NB4 (cell line): ENCODE data around the gene HYDIN.

ENCODE experiments used
- DNase-seq: peaks from one replicate; pipeline ENCODE4 v3.0.0; 2010; ENCODE audit warnings: low read depth
- H3K4me3 ChIP-seq: one replicate; pipeline ENCODE4 v1.5.1; 2011; ENCODE audit warnings: mild to moderate bottlenecking, low read depth, low read length, moderate library complexity
- MYC ChIP-seq: IDR thresholded peaks from 2 replicates; pipeline ENCODE4 v1.6.1; 2011; ENCODE audit warnings: low read depth, low read length
- POLR2A ChIP-seq: IDR thresholded peaks from 2 replicates; pipeline ENCODE4 v1.6.1; 2011; ENCODE audit warnings: mild to moderate bottlenecking; ENCODE audit not compliant: insufficient read length; ENCODE audit errors: extremely low read depth
- TF ChIP-seq, protein P1 (sequence below): IDR thresholded peaks from one replicate; pipeline ENCODE4 v1.5.1; 2012; ENCODE audit warnings: low read depth, low read length
- TF ChIP-seq, protein P2 (sequence below): IDR thresholded peaks from 2 replicates; pipeline ENCODE4 v1.6.1; 2011; ENCODE audit warnings: low read depth, low read length

HYDIN gene

DNA sequence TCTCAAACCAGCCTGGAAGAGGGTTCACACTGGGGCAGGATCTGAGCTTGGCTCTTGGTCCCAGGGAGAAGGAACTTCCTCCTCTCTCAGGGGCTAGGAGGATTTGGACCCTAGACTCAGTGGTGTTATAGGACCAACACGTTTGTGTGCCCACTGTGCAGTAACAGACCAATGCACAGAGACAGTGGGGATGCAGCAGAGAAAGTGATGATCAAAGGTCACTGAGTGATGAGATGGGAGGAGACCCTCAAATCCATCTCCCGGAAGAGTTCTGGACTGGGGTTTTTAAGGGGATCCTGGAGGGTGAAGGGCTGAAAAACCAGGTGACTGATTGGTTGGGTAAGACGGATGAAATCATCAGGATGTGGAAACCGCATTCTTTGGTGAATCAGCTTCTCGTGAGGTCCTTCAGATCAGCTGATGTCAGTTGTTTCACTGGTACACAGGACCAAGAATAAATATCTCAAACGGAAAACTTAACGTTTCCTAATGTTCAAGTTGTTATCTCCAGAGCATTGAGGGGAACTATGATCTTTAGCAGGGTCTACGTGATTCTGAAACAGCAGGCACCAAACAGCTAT lies 426.3 kb downstream of the HYDIN start:
- DNase-seq = peak; percentile 82
- H3K4me3 ChIP-seq = no peak overlapping the region
- TF ChIP-seq MYC = no peak
- no peak for TF ChIP-seq POLR2A
- TF ChIP-seq, protein P1, sequence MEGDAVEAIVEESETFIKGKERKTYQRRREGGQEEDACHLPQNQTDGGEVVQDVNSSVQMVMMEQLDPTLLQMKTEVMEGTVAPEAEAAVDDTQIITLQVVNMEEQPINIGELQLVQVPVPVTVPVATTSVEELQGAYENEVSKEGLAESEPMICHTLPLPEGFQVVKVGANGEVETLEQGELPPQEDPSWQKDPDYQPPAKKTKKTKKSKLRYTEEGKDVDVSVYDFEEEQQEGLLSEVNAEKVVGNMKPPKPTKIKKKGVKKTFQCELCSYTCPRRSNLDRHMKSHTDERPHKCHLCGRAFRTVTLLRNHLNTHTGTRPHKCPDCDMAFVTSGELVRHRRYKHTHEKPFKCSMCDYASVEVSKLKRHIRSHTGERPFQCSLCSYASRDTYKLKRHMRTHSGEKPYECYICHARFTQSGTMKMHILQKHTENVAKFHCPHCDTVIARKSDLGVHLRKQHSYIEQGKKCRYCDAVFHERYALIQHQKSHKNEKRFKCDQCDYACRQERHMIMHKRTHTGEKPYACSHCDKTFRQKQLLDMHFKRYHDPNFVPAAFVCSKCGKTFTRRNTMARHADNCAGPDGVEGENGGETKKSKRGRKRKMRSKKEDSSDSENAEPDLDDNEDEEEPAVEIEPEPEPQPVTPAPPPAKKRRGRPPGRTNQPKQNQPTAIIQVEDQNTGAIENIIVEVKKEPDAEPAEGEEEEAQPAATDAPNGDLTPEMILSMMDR = no peak
- TF ChIP-seq, protein P2, sequence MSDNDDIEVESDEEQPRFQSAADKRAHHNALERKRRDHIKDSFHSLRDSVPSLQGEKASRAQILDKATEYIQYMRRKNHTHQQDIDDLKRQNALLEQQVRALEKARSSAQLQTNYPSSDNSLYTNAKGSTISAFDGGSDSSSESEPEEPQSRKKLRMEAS = no peak

DNA sequence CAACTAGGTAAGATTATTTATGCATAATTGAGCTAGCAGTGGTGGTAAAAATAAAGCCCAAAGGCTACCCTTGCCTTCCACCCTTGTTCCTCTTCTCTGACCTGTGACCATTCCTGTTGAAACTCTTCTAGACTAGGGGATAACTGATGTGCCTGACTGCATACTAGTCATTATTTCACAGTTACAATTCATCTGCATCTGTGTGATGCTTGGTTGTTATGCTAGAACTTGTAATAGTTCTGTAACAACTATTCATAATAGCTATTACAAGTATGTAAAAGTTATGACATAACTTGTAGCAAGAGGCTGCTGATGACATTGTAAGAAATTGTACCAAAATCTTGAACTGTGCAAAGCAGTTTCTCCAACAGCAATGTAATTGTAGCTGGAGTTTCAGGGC lies 427.2 kb downstream of the HYDIN start:
- TF ChIP-seq, protein P2 = no peak
- TF ChIP-seq POLR2A = no peak
- TF ChIP-seq MYC = no peak
- TF ChIP-seq, protein P1 = no peak
- DNase-seq = no peak
- H3K4me3 ChIP-seq = no peak overlapping the region

DNA sequence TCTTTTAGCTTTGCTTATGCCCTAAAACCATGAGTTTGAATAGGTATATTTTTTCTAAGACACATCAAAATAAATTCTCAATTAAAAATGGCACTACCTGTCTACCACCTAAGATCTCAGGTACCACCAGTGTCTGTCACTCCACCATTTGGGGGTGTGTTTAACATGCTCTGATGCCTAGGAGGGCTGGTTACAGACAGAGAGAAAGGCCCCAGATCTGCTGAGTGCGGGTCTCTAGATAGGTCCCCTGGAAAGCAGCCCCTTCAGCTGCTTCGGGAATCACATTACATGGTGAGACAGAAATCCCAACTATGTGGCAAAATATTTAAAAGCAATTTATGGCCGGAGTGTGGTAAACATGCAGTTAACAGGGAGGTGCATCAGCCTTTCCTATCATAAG lies 428.9 kb downstream of the HYDIN start:
- TF ChIP-seq, protein P1 = no peak
- no peak for DNase-seq
- peak overlapping the region; percentile 77 for H3K4me3 ChIP-seq

DNA sequence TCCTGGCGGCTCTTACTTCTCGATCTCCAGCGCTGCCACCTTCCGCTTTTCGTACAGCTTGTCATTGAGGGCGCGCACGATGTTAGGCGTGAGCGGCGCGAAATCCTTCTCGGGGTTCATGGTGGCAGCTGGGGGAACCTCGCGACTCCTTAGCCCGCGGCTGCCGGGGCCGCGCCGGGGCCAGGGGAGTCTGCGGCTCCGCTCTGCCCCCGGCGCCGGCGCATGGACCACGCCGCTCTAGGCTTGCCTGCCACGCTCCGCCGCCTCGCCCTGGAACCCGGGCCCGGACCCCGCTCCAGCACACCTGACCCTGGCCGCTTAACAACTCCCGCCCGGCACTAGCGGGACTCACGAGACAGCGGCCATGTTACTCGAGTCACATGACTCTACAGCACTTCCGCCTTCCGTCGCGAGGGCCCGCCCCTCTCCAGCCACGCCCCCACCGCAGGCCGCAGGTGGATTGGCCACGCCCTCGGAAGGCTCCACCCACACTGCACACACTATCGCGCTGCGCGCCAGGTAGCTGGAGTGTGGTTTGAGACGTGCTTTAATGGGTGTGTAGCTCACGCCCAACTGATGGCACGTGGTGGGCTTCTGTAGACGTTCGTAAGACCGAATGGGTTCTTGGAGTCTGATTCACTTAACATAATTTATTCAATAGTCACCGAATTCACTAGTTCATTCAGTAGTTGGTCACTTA lies 429.6 kb downstream of the HYDIN start, which contains the start of gene VAC14:
Gene VAC14 (minus strand): TSS at position 378 of the 700 bp plus-strand sequence. CDS start 258 bp downstream, at position 120.
- TF ChIP-seq, protein P2 = peak; percentile 89
- TF ChIP-seq, protein P1 = no peak
- TF ChIP-seq POLR2A (peak; percentile 73), MYC (peak; percentile 77)
- peak within 1 kb of the TSS; percentile 77 for H3K4me3 ChIP-seq
- DNase-seq = peak; percentile 94

DNA sequence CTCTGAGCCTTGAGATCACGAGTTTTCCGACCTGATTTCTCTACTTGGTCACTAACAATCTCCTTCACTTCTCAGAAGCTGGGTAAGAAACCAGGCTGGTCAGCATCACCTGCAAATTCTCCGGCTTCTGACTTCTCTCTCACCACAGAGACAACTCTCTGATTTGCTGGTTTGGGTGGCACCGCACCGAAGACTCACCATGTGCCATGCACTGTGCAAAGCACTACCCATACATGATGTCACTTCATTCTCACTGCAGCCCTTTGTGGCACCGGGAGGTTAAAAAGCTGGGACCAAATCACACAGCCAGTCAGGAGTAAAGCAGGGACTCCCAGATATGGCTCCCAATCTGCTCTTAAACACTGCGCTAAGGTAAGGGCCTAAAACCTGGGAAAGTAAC lies 430.2 kb downstream of the HYDIN start:
- DNase-seq = no peak
- H3K4me3 ChIP-seq = peak overlapping the region; percentile 77
- no peak for TF ChIP-seq POLR2A
- TF ChIP-seq, protein P2 = no peak; the same call in 1 of the 2 replicates
- no peak for TF ChIP-seq MYC
- TF ChIP-seq, protein P1 = no peak

DNA sequence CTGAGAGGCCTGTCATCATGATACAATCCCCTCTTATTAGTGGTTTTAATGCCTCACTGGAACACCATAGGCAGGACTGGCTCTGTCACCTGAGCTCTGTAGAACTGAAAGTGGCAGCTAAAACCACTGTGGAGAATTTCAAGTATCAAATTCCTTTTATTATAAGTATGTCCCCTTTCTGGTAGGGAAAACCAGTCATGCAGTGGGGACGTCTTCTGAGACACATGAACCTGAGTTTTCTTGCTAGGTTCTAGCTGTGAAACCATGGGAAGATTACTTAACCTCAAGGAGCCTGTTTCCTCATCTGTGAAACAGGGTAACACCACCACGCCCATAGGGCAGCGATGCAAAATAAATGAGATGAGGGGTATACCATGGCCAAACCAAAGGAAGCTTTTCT lies 434.2 kb downstream of the HYDIN start:
- no peak for DNase-seq
- H3K4me3 ChIP-seq = no peak overlapping the region
- TF ChIP-seq, protein P2 = no peak
- TF ChIP-seq, protein P1 = no peak
- no peak for TF ChIP-seq MYC
- TF ChIP-seq POLR2A = no peak
